ENCODE data around the gene CYP2W1.

DNA sequence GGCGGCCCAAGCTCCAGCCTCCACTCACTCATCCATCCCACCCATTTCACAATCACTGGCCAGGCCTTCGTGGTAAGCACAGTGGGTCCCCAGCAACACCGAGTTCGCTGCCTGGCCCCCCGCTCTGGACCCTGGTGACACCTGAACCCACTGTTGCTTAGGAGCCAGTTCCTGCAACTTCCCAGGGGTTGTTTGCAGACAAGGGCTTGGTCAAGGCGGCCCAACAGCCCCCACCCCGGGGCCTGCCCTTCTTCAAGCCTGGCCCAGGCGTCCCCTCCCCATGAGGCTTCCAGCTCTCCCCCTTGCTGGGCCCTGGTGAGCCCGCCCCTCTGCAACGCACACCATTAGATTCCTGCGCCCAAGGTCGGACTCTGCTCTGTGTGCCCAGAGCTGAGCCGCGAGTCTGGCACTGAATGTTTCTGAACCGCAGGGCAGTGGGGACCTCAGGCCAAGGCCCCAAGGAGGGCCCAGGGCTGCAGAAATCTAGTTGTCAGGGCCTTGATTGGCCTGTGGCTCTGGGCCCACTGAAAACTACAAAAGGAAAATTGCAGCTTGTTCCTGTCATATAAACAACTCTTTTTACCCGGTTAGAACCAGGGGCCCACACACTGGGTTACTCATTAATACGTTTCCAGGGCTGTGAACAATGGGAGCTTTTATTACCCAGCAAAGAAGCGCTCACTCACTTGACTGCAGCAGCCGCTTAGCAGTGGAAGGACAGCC is 5.5 kb upstream of the CYP2W1 start:
- TF ChIP-seq, protein P1, sequence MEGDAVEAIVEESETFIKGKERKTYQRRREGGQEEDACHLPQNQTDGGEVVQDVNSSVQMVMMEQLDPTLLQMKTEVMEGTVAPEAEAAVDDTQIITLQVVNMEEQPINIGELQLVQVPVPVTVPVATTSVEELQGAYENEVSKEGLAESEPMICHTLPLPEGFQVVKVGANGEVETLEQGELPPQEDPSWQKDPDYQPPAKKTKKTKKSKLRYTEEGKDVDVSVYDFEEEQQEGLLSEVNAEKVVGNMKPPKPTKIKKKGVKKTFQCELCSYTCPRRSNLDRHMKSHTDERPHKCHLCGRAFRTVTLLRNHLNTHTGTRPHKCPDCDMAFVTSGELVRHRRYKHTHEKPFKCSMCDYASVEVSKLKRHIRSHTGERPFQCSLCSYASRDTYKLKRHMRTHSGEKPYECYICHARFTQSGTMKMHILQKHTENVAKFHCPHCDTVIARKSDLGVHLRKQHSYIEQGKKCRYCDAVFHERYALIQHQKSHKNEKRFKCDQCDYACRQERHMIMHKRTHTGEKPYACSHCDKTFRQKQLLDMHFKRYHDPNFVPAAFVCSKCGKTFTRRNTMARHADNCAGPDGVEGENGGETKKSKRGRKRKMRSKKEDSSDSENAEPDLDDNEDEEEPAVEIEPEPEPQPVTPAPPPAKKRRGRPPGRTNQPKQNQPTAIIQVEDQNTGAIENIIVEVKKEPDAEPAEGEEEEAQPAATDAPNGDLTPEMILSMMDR (IDR thresholded peaks at IDR 0.05): no peak
- no peak for TF ChIP-seq POLR2A (IDR thresholded peaks at IDR 0.05)
